K562 (cell line): Measurements from ENCODE around the gene NRDE2.

Experiments used
- ARNT ChIP-seq, 2 experiments: fragments of 450-650 bp; IDR thresholded peaks; 2 replicates each; pipeline ENCODE4 v1.6.1; 2016; ENCODE audit warnings: mild to moderate bottlenecking in 1 of 2
- CREB1 ChIP-seq, 2 experiments: sonication (generic) in 1 of 2; formaldehyde crosslinking in 1 of 2; IDR thresholded peaks; 2 replicates each; pipeline versions ENCODE4 v1.6.1 to v1.8.0; 2012 to 2022; ENCODE audit warnings: inconsistent platforms in 1 of 2, mild to moderate bottlenecking in 1 of 2, missing genetic modification reagents in 1 of 2, moderate library complexity in 1 of 2
- ESRRA ChIP-seq: fragments of 450-650 bp; IDR thresholded peaks from 2 replicates; pipeline ENCODE4 v1.6.1; 2014; ENCODE audit warnings: low read depth, mild to moderate bottlenecking, moderate library complexity, borderline replicate concordance
- KDM2B ChIP-seq: fragments of 250-450 bp; sonication (Bioruptor Pico); IDR thresholded peaks from 2 replicates; pipeline ENCODE4 v1.8.0; 2021; ENCODE audit warnings: mild to moderate bottlenecking, moderate library complexity
- MXI1 ChIP-seq: IDR thresholded peaks from 2 replicates; pipeline ENCODE4 v1.6.1; 2011; ENCODE audit warnings: low read depth, mild to moderate bottlenecking, improper control_type of control experiment, low read length
- NFRKB ChIP-seq: fragments of 450-650 bp; IDR thresholded peaks from 2 replicates; pipeline ENCODE4 v1.6.1; 2016; ENCODE audit warnings: low read depth
- POLR2A ChIP-seq: fragments of 450-650 bp; conservative IDR thresholded peaks from 2 replicates; pipeline ENCODE4 v1.6.1; 2016
- POLR2AphosphoS2 ChIP-seq: IDR thresholded peaks from 2 replicates; pipeline ENCODE4 v1.6.1; 2012; ENCODE audit warnings: low read length, improper control_type of control experiment
- SMARCC2 ChIP-seq: fragments of 450-650 bp; IDR thresholded peaks from 2 replicates; pipeline ENCODE4 v1.6.1; 2017; ENCODE audit warnings: antibody characterized with exemption, moderate library complexity, mild to moderate bottlenecking, low read depth
- TF ChIP-seq, protein P1 (sequence below): conservative IDR thresholded peaks from 2 replicates; pipeline ENCODE4 v1.6.1; 2011; ENCODE audit warnings: low read depth, mild to moderate bottlenecking, low read length; ENCODE audit not compliant: control insufficient read depth
- TF ChIP-seq, protein P2 (sequence below): fragments of 250-450 bp; sonication (Bioruptor Pico); IDR thresholded peaks from 2 replicates; pipeline ENCODE4 v1.5.0; 2022; ENCODE audit warnings: mild to moderate bottlenecking

DNA sequence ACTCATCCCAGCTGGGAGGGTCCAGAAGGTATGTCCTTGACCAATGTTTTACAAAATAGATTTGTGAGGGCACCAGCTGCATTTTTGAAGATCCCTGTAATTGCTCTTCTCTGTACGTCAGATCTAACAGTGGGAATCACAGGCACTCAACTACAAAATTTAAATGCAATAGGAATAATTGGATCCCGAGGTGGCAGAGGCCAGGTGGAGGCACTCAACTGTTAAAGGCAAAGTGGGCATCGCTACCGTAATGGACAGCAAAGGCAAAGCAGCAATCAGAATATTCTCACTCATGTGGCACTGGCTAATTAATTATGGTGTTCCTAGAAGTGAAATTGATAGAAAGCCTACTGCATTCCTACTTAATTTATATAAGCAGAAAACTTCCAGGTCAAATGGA, 103.3 kb downstream of the NRDE2 start:
- TF ChIP-seq MXI1, result no peak
- no peak for TF ChIP-seq SMARCC2
- TF ChIP-seq, protein P1, sequence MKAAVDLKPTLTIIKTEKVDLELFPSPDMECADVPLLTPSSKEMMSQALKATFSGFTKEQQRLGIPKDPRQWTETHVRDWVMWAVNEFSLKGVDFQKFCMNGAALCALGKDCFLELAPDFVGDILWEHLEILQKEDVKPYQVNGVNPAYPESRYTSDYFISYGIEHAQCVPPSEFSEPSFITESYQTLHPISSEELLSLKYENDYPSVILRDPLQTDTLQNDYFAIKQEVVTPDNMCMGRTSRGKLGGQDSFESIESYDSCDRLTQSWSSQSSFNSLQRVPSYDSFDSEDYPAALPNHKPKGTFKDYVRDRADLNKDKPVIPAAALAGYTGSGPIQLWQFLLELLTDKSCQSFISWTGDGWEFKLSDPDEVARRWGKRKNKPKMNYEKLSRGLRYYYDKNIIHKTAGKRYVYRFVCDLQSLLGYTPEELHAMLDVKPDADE, result no peak
- TF ChIP-seq ESRRA, result no peak
- no peak for TF ChIP-seq ARNT (IDR thresholded peaks at IDR 0.05)
- TF ChIP-seq, protein P2, sequence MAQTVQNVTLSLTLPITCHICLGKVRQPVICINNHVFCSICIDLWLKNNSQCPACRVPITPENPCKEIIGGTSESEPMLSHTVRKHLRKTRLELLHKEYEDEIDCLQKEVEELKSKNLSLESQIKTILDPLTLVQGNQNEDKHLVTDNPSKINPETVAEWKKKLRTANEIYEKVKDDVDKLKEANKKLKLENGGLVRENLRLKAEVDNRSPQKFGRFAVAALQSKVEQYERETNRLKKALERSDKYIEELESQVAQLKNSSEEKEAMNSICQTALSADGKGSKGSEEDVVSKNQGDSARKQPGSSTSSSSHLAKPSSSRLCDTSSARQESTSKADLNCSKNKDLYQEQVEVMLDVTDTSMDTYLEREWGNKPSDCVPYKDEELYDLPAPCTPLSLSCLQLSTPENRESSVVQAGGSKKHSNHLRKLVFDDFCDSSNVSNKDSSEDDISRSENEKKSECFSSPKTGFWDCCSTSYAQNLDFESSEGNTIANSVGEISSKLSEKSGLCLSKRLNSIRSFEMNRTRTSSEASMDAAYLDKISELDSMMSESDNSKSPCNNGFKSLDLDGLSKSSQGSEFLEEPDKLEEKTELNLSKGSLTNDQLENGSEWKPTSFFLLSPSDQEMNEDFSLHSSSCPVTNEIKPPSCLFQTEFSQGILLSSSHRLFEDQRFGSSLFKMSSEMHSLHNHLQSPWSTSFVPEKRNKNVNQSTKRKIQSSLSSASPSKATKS (CRISPR knock-in tag), result no peak
- no peak for TF ChIP-seq NFRKB
- no peak for TF ChIP-seq KDM2B (CRISPR knock-in tag)
- TF ChIP-seq POLR2A, result no peak
- TF ChIP-seq CREB1 (IDR thresholded peaks at IDR 0.05), result no peak
- TF ChIP-seq CREB1 (CRISPR knock-in tag; IDR thresholded peaks at IDR 0.05), result no peak
- no peak for TF ChIP-seq POLR2AphosphoS2
